GM12874 (cell line): ENCODE data around the gene SDF2L1.

Experiments used
- TF ChIP-seq, protein P1 (sequence below): IDR thresholded peaks from 2 replicates; pipeline ENCODE4 v1.5.1; 2011; ENCODE audit warnings: low read depth, mild to moderate bottlenecking, control low read depth, low read length, moderate library complexity; ENCODE audit not compliant: insufficient read depth

SDF2L1 gene

DNA sequence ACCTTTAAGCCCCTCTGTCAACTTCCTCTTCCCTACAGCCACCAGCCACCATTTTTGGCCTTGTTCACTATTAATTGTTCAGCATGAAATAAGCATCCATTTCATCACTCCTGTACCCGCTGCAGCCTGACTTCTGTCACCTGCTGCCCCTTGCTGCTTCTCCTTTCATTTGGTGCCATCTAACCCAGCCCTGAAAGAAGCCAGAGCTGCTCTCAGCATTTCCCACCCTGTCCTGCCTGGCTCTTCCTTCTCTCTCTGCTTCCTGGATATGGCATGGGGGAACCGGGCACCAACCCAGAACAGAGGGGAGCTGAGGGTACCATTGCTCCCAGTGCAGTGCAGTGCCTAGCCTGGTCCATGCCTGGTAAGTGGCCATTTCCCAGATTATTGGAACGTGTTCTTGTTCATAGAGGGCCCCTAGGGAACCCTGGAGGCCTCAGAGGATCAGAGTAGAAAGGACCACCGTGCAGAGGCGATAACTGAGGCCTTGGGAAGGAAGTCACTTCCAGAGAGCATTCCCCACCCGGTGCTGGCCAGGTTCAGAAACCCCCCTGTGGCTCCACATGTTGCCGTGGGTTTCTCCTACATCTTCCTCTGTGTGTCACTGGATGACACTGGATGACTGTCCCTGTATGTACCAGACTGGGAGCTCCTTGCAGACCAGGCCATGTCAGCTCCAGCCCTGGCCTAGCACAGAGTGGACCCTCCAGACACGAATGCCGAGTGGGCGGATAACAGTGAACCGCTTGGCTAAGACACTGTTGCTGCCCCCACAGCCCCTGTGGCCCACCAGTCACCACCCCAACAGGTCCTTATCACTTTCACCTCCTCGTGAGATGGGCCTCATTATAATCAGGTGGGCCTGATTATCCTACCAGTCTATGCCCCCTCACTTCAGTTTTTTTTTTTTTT lies 17.0 kb upstream of the SDF2L1 start:
- TF ChIP-seq, protein P1, sequence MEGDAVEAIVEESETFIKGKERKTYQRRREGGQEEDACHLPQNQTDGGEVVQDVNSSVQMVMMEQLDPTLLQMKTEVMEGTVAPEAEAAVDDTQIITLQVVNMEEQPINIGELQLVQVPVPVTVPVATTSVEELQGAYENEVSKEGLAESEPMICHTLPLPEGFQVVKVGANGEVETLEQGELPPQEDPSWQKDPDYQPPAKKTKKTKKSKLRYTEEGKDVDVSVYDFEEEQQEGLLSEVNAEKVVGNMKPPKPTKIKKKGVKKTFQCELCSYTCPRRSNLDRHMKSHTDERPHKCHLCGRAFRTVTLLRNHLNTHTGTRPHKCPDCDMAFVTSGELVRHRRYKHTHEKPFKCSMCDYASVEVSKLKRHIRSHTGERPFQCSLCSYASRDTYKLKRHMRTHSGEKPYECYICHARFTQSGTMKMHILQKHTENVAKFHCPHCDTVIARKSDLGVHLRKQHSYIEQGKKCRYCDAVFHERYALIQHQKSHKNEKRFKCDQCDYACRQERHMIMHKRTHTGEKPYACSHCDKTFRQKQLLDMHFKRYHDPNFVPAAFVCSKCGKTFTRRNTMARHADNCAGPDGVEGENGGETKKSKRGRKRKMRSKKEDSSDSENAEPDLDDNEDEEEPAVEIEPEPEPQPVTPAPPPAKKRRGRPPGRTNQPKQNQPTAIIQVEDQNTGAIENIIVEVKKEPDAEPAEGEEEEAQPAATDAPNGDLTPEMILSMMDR = no peak

DNA sequence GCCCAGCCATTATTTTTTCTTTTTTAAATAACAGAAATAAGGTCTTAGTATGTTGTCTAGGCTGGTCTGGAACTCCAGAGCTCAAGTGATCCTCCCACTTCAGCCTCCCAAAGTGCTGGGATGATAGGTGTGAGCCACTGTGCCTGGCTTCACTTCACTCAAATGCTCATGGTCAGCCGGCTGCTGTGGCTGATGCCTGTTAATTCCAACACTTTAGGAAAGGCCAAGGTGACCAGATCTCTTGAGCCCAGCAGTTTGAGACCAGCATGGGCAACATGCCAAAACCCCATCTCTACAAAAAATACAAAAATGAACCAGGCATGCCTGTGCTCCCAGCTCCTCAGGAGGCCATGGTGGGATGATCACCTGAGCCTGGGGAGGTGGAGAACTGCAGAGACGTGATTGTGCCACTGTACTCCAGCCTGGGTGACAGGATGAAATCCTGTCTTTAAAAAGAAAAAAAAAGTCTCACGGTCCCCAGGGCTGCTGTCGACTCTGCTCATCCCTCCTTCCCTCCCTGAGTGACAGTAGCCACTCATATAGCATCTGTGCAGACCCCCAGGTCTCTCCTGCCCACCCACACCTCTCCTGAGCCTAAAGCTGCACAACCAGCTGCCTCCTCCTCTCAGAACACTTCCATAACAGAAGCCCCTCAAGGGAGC lies 15.9 kb upstream of the SDF2L1 start:
- TF ChIP-seq, protein P1 = no peak

DNA sequence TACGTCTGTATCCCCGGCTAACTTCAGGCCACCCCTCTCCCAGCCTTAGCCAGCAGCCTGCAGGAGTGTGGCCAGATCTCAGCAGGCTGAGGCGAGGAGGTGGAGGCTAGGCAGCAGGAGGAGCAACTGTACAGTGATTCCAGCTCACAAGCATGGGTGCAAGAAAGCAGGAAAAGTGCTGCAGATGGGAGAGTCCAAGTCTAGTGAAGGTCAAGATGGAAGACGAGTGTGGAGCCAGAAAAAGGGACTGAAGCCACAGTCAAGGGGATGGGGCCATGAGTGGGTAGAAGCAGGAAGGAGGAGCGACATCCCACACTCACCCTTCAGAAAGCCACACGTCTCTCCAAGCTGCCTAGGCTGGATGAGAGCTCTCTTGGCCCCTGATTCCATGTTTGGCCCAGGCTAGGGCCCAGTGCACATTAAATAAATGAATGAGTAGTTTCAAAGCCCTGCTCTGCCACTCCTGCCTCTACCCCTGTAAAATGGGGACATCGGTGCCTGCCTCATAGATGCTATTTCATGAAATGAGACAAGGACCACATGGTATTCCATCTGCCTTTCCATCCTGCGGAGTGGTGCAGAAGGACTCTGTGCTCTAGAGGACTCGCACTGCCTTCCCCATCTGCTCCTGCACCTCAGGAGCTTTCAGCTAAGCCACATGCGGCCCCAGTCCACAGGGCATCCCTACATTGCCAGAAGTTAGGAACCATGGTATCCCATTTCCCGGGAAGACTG lies 15.2 kb upstream of the SDF2L1 start:
- TF ChIP-seq, protein P1 = no peak

DNA sequence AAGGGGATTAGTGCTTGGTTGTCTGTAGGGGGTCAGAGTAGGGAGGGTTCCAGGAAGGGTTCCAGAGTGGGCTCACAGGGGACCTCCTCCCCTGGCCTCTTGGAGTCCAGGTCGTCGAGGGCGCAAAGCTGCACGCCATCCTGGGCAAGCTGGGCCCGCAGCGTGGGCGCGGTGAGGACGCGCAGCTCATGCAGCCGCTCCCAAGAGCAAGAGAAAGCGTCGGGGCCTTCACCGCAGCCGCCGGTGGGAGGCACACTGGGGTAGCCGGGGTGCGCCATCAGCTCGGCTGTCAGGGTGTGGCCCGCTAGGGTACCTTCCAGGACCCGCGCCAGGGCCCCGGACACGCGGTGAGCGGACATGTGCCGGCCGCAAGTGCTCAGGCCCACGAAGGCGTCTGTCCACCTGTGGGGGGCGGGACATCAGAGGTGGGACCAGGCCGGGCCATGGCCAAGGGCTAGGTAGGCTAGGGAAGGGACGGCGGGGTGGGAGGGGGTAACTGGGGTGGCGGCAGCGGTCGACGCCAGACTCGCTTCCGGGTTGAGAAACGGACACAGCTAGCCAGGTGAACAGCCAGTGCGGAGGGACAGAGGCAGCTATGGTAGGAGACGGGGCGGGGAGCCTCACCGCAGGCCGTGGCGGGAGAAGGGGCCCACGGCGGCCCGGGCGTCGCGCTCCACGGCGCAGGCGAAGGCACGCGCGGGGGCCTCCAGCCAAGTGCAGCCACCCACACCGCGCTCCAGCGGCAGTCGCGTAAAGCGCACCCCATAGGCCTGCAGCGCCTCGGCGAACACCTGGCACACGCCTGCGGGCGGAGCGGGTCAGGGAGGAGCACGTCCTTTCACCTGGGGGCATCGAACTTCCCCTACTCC lies 13.5 kb upstream of the SDF2L1 start:
- TF ChIP-seq, protein P1 = no peak

DNA sequence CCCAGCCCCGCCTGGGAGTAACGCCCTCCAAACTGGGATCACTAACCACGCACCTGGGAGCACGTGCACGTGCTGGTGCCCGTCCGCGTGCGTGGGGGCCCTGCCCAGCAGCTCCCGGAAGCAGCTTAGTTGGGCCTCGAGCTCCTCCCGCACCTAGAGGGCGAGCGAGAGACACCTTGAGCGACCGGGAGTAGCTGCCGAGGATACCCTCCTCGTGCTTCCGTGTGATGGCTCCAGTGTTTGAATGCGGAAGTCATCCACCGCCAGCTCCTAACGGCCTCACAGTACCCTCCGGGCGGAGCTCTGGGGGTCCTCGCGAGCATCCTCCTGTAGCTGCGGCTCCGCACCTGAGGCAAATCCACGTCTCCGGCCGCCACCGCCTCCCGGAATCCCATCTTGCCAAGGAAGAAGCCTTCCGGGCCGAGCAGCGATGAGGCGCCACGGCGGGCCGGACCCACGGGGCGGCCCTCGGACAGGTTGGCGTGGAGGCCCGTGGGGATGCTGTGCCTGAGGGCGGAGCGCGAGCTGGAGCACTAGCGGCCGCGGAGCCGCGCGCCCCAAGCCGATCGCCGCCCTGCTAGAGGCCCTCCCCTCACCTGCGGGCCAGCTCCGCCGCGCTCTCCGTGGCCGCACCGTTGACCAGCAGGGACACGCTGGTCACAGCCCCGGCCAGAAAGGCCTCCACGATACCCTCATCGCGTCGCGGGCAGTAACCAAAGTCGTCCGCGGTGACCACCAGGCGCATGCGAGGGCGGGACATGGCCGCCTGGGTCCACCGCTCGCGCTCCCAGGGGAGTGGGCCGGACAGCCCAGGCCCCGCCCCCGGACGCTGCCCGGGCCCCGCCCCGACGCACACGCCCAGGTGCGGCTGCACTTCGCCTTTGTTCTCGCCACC lies 12.6 kb upstream of the SDF2L1 start, which contains the start of gene YDJC:
YDJC (minus strand) TSS at position 768 of the 895 bp plus-strand sequence; CDS start at position 760, 8 bp downstream.
- TF ChIP-seq, protein P1 = peak; percentile 83

DNA sequence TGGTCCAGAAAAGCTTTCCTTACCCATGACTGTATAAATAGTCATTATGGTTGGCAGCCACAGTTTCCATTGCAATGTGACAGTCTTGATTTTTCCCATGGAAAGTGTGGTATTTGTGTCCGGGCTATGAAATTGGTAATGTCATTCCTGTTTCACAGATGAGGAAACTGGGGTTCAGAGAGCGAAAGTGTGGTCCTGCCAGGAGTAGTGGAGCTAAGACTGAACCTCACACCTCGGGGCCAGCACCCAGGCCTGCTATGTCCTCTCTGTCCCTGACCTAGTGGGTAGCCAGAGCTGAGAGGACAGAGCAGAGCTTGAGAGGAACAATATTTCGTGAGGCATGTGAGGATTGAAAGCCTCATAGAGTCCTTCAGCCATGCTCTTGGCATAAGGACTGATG lies 11.1 kb upstream of the SDF2L1 start:
- TF ChIP-seq, protein P1 = no peak
